Osteoblast (primary cell): Measurements from ENCODE around the gene UNC13A. TPM values are rescaled to one million over a fixed set of nuclear protein-coding genes. Genes with fewer than 3 reads are reported as not detected.

Experiments
- DNase-seq: peaks from one replicate; pipeline ENCODE4 v3.0.0; 2011; ENCODE audit warnings: low spot score, mixed read lengths; ENCODE audit not compliant: insufficient read length; ENCODE audit errors: missing footprints
- H2AFZ ChIP-seq: 2 replicates; pipeline ENCODE4 v1.6.0; 2011; ENCODE audit warnings: mild to moderate bottlenecking, low read length
- H3K27ac ChIP-seq: 2 replicates; pipeline ENCODE4 v1.5.1; 2011; ENCODE audit warnings: mild to moderate bottlenecking, low read depth, low read length, moderate library complexity
- H3K27me3 ChIP-seq: 2 replicates; pipeline ENCODE4 v1.6.0; 2012; ENCODE audit warnings: mild to moderate bottlenecking, control low read depth, inconsistent platforms, low read length, moderate library complexity; ENCODE audit not compliant: insufficient read depth
- H3K36me3 ChIP-seq: 2 replicates; pipeline ENCODE4 v1.5.1; 2011; ENCODE audit warnings: mild to moderate bottlenecking, low read length, control low read depth, moderate library complexity; ENCODE audit not compliant: insufficient read depth
- H3K4me1 ChIP-seq: 2 replicates; pipeline ENCODE4 v1.5.1; 2011; ENCODE audit warnings: mild to moderate bottlenecking, low read length, control low read depth, moderate library complexity; ENCODE audit not compliant: insufficient read depth
- H3K4me2 ChIP-seq: 2 replicates; pipeline ENCODE4 v1.6.0; 2011; ENCODE audit warnings: mild to moderate bottlenecking, low read length; ENCODE audit not compliant: insufficient read depth
- H3K4me3 ChIP-seq: fragments of 200-600 bp; sonication (generic); 3 replicates; pipeline ENCODE4 v1.5.1; 2012; ENCODE audit warnings: mild to moderate bottlenecking, low read length, inconsistent platforms; ENCODE audit not compliant: insufficient read depth
- H3K79me2 ChIP-seq: 2 replicates; pipeline ENCODE4 v1.6.0; 2012; ENCODE audit warnings: mild to moderate bottlenecking, low read length, control low read depth, inconsistent platforms; ENCODE audit not compliant: insufficient read depth
- H3K9me3 ChIP-seq: 2 replicates; pipeline ENCODE4 v1.5.1; 2011; ENCODE audit warnings: low read depth, low read length, control low read depth
- H4K20me1 ChIP-seq: 2 replicates; pipeline ENCODE4 v1.6.0; 2012; ENCODE audit warnings: mild to moderate bottlenecking, low read length, control low read depth; ENCODE audit not compliant: insufficient read depth
- CTCF ChIP-seq: IDR thresholded peaks from 2 replicates; pipeline ENCODE4 v1.5.1; 2011; ENCODE audit warnings: mild to moderate bottlenecking, low read depth, low read length, moderate library complexity; ENCODE audit errors: extremely low read depth
- total RNA-seq: library from RNA; depleted of rRNA; stranded (reverse); fragments of >200 nt; gene quantifications from 2 replicates; pipeline ENCODE4 v1.2.3, GENCODE V29; 2012

Gene UNC13A
- total RNA-seq, 1 donor: under 0.01 TPM

GRCh38 chr19:17718550-17718946, 30.4 kb upstream of the UNC13A start:
- peaks cover 19% of the 10 kb centered on the region for H3K4me1 ChIP-seq
- H3K9me3 ChIP-seq: no peaks in the 10 kb centered on the region
- H3K27ac ChIP-seq: peak overlapping the region; percentile 28
- H2AFZ ChIP-seq: peak overlapping the region; percentile 88
- peaks cover 39% of the 10 kb centered on the region for H3K79me2 ChIP-seq
- H3K36me3 ChIP-seq: no peaks in the 10 kb centered on the region
- H3K4me2 ChIP-seq: no peak overlapping the region
- no peak for DNase-seq
- TF ChIP-seq CTCF: no peak
- no peaks in the 10 kb centered on the region for H3K27me3 ChIP-seq
- peaks cover 21% of the 10 kb centered on the region for H4K20me1 ChIP-seq
- H3K4me3 ChIP-seq: peak overlapping the region; percentile 85

GRCh38 chr19:17716309-17716929, 28.3 kb upstream of the UNC13A start:
- Histone ChIP-seq H3K27ac (no peak overlapping the region), H3K4me1 (peaks cover 19% of the 10 kb centered on the region), H4K20me1 (peaks cover 13% of the 10 kb centered on the region), H3K36me3 (no peaks in the 10 kb centered on the region), H3K4me2 (no peak overlapping the region), H2AFZ (no peak overlapping the region), H3K79me2 (peaks cover 22% of the 10 kb centered on the region), H3K9me3 (no peaks in the 10 kb centered on the region), H3K4me3 (no peak overlapping the region), H3K27me3 (no peaks in the 10 kb centered on the region)
- TF ChIP-seq CTCF: peak; percentile 36
- DNase-seq: no peak

GRCh38 chr19:17711851-17712250, 23.7 kb upstream of the UNC13A start:
- no peak overlapping the region for H3K4me3 ChIP-seq
- no peaks in the 10 kb centered on the region for H3K27me3 ChIP-seq
- H2AFZ ChIP-seq: no peak overlapping the region
- peaks cover 1% of the 10 kb centered on the region for H3K4me1 ChIP-seq
- no peaks in the 10 kb centered on the region for H3K9me3 ChIP-seq
- H4K20me1 ChIP-seq: no peaks in the 10 kb centered on the region
- no peak overlapping the region for H3K27ac ChIP-seq
- no peak overlapping the region for H3K4me2 ChIP-seq
- no peak for TF ChIP-seq CTCF
- H3K36me3 ChIP-seq: no peaks in the 10 kb centered on the region
- DNase-seq: no peak
- H3K79me2 ChIP-seq: no peaks in the 10 kb centered on the region

- Histone ChIP-seq H3K27ac (no peak overlapping the region), H3K4me2 (no peak overlapping the region), H3K36me3 (no peaks in the 10 kb centered on the region), H3K4me3 (no peak overlapping the region), H2AFZ (no peak overlapping the region), H3K27me3 (no peaks in the 10 kb centered on the region), H3K9me3 (no peaks in the 10 kb centered on the region), H3K79me2 (no peaks in the 10 kb centered on the region), H3K4me1 (no peaks in the 10 kb centered on the region), H4K20me1 (no peaks in the 10 kb centered on the region)
- peak; percentile 89 for DNase-seq
- TF ChIP-seq CTCF: no peak
These were observed 18.6 kb upstream of the UNC13A start for GRCh38 chr19:17706750-17707181.
